Peyer's patch (tissue), 4 donors: ENCODE data around the gene TWNK.

ENCODE experiments used
- CTCF ChIP-seq, 6 experiments: fragments of 450-650 bp in 4 of 6; fragments of 200-600 bp in 2 of 6; sonication (generic) in 1 of 6; IDR thresholded peaks; one replicate each; pipeline ENCODE4 v1.5.1; 2017 to 2019; ENCODE audit warnings: antibody characterized with exemption in 6 of 6, mild to moderate bottlenecking in 3 of 6, moderate library complexity in 1 of 6
- POLR2A ChIP-seq, 2 donors: fragments of 450-650 bp; IDR thresholded peaks; one replicate each; pipeline ENCODE4 v1.5.1; 2017; ENCODE audit warnings: antibody characterized with exemption in 2 of 2, mild to moderate bottlenecking in 2 of 2, moderate library complexity in 2 of 2

- TF ChIP-seq CTCF (IDR thresholded peaks at IDR 0.05) (no peak), POLR2A (IDR thresholded peaks at IDR 0.05) (peak; percentile 34 to 47)
These were observed at the start of gene TWNK, which contains the start of gene MRPL43 for GRCh38 chr10:100986952-100987684.
